WTC11 (cell line): ENCODE results near the gene CBLIF. TPM values are rescaled to one million over a fixed set of nuclear protein-coding genes. Genes with fewer than 3 reads are reported as not detected.
"Not testable (repeated sequence)": the region's sequence is repeated elsewhere in the genome, so short reads cannot be mapped to it uniquely, and the experiment has no call there.

Experiments used
- ATAC-seq: fragments of 200-7000 bp; cut with Tn5 transposase; 2 replicates; pipeline ENCODE4 v1.10.0; 2021; ENCODE audit warnings: mild to moderate bottlenecking, moderate library complexity
- CTCF ChIA-PET: fragments of 300-600 bp; sonication (Branson Sonifier 250); formaldehyde crosslinking; loops from one replicate; lab custom pipeline; 2021; ENCODE audit warnings: antibody characterized with exemption; lab: Charles Lee
- POLR2A ChIA-PET: fragments of 350-600 bp; sonication (Branson Sonifier 250); formaldehyde crosslinking; loops from one replicate; lab custom pipeline; 2021; ENCODE audit warnings: antibody characterized with exemption; lab: Charles Lee
- DNase-seq: peaks from one replicate; pipeline ENCODE4 v3.0.0; 2021; ENCODE audit warnings: low spot score
- H3K27ac Mint-ChIP-seq: 2 replicates; pipeline ENCODE4 v1.8.0; 2021; ENCODE audit warnings: mixed read lengths
- H3K27me3 Mint-ChIP-seq: 2 replicates; pipeline ENCODE4 v1.8.0; 2021; ENCODE audit warnings: low read depth, mild to moderate bottlenecking, moderate library complexity, mixed read lengths
- H3K36me3 Mint-ChIP-seq: 2 replicates; pipeline ENCODE4 v1.8.0; 2021; ENCODE audit warnings: mixed read lengths
- H3K4me1 Mint-ChIP-seq: 2 replicates; pipeline ENCODE4 v1.8.0; 2022; ENCODE audit warnings: mixed read lengths
- H3K4me3 Mint-ChIP-seq: 2 replicates; pipeline ENCODE4 v1.8.0; 2021; ENCODE audit warnings: mild to moderate bottlenecking, moderate library complexity, mixed read lengths
- H3K9me3 Mint-ChIP-seq: 2 replicates; pipeline ENCODE4 v1.8.0; 2021; ENCODE audit warnings: mixed read lengths
- EMX1 ChIP-seq: fragments of 250-450 bp; sonication (Bioruptor Pico); IDR thresholded peaks from 2 replicates; pipeline ENCODE4 v1.8.0; 2021; ENCODE audit warnings: mild to moderate bottlenecking
- FOXK1 ChIP-seq: sonication (generic); formaldehyde crosslinking; IDR thresholded peaks from 2 replicates; pipeline ENCODE4 v1.8.0; 2022; ENCODE audit warnings: mild to moderate bottlenecking, moderate library complexity, missing genetic modification reagents
- FOXP1 ChIP-seq: sonication (generic); formaldehyde crosslinking; IDR thresholded peaks from 2 replicates; pipeline ENCODE4 v1.8.0; 2022; ENCODE audit warnings: missing genetic modification reagents, mild to moderate bottlenecking, moderate library complexity, borderline replicate concordance
- JAZF1 ChIP-seq: fragments of 250-450 bp; sonication (Bioruptor Pico); IDR thresholded peaks from 2 replicates; pipeline ENCODE4 v1.9.0; 2021; ENCODE audit warnings: moderate library complexity, mild to moderate bottlenecking, inconsistent platforms
- NR3C1 ChIP-seq: sonication (generic); formaldehyde crosslinking; conservative IDR thresholded peaks from 2 replicates; pipeline ENCODE4 v1.8.1; 2023; ENCODE audit warnings: low read depth, mild to moderate bottlenecking, missing genetic modification reagents
- SP1 ChIP-seq: sonication (generic); formaldehyde crosslinking; conservative IDR thresholded peaks from 2 replicates; pipeline ENCODE4 v1.8.1; 2022; ENCODE audit warnings: missing genetic modification reagents
- ZNF138 ChIP-seq: sonication (generic); formaldehyde crosslinking; conservative IDR thresholded peaks from 2 replicates; pipeline ENCODE4 v1.8.1; 2022; ENCODE audit warnings: mild to moderate bottlenecking, moderate library complexity, missing genetic modification reagents
- ZNF219 ChIP-seq: sonication (generic); formaldehyde crosslinking; IDR thresholded peaks from 2 replicates; pipeline ENCODE4 v1.8.0; 2023; ENCODE audit warnings: missing genetic modification reagents, mild to moderate bottlenecking, borderline replicate concordance
- total RNA-seq: library from RNA; stranded (reverse); gene quantifications from 3 replicates; pipeline ENCODE4 v1.2.3, GENCODE V29; 2021
- TF ChIP-seq, protein P1 (sequence below): sonication (generic); formaldehyde crosslinking; IDR thresholded peaks from 2 replicates; pipeline ENCODE4 v1.8.0; 2022; ENCODE audit warnings: mild to moderate bottlenecking, missing genetic modification reagents
- TF ChIP-seq, protein P2 (sequence below): sonication (generic); formaldehyde crosslinking; IDR thresholded peaks from 2 replicates; pipeline ENCODE4 v1.8.1; 2022; ENCODE audit warnings: low read depth, mild to moderate bottlenecking, moderate library complexity, missing genetic modification reagents, borderline replicate concordance
- TF ChIP-seq, protein P3 (sequence below): sonication (generic); formaldehyde crosslinking; IDR thresholded peaks from 2 replicates; pipeline ENCODE4 v1.8.0; 2023; ENCODE audit warnings: mild to moderate bottlenecking, missing genetic modification reagents
- TF ChIP-seq, protein P4 (sequence below): sonication (generic); formaldehyde crosslinking; IDR thresholded peaks from 2 replicates; pipeline ENCODE4 v1.8.1; 2022; ENCODE audit warnings: missing genetic modification reagents, borderline replicate concordance
- TF ChIP-seq, protein P5 (sequence below): fragments of 250-450 bp; sonication (Bioruptor Pico); conservative IDR thresholded peaks from 2 replicates; pipeline ENCODE4 v1.9.0; 2021; ENCODE audit warnings: mild to moderate bottlenecking
- TF ChIP-seq, protein P6 (sequence below): fragments of 250-450 bp; sonication (Bioruptor Pico); IDR thresholded peaks from 2 replicates; pipeline ENCODE4 v2.1.2; 2022; ENCODE audit warnings: mild to moderate bottlenecking, moderate library complexity
- TF ChIP-seq, protein P7 (sequence below): fragments of 250-450 bp; sonication (Bioruptor Pico); IDR thresholded peaks from 2 replicates; pipeline ENCODE4 v1.8.0; 2021; ENCODE audit warnings: mild to moderate bottlenecking
- TF ChIP-seq, protein P8 (sequence below): sonication (generic); formaldehyde crosslinking; IDR thresholded peaks from 2 replicates; pipeline ENCODE4 v1.8.1; 2023; ENCODE audit warnings: mild to moderate bottlenecking, missing genetic modification reagents, moderate library complexity

Gene CBLIF
- total RNA-seq, 1 experiment from 2014 or later: not detected

DNA sequence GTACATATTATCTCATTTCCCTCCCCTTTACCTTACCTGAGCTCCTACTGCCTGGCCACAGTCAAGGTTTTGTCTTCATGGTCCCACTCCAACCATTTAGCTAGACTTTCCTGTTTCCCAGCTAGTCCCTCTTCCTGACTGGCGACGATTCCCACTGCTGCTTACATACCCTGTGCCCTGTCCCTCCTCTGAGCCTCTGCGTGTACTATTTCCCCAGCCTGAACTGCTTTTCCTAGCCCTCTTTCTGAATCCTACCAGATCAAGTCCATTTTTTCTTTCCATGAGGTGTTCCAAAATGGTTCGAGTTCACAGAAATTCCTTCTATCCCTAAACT is 58.1 kb downstream of the CBLIF start:
- Mint-ChIP-seq H3K4me1 (no peaks in the 10 kb centered on the region), H3K27me3 (no peaks in the 10 kb centered on the region)
- ATAC-seq: no peak
- CTCF ChIA-PET: no interaction called here
- TF ChIP-seq, protein P1, sequence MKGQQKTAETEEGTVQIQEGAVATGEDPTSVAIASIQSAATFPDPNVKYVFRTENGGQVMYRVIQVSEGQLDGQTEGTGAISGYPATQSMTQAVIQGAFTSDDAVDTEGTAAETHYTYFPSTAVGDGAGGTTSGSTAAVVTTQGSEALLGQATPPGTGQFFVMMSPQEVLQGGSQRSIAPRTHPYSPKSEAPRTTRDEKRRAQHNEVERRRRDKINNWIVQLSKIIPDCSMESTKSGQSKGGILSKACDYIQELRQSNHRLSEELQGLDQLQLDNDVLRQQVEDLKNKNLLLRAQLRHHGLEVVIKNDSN (CRISPR knock-in tag): no peak
- no peak for TF ChIP-seq JAZF1 (CRISPR knock-in tag)
- TF ChIP-seq, protein P2, sequence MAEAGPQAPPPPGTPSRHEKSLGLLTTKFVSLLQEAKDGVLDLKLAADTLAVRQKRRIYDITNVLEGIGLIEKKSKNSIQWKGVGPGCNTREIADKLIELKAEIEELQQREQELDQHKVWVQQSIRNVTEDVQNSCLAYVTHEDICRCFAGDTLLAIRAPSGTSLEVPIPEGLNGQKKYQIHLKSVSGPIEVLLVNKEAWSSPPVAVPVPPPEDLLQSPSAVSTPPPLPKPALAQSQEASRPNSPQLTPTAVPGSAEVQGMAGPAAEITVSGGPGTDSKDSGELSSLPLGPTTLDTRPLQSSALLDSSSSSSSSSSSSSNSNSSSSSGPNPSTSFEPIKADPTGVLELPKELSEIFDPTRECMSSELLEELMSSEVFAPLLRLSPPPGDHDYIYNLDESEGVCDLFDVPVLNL (CRISPR knock-in tag): no peak
- TF ChIP-seq FOXK1 (CRISPR knock-in tag): no peak
- TF ChIP-seq, protein P3, sequence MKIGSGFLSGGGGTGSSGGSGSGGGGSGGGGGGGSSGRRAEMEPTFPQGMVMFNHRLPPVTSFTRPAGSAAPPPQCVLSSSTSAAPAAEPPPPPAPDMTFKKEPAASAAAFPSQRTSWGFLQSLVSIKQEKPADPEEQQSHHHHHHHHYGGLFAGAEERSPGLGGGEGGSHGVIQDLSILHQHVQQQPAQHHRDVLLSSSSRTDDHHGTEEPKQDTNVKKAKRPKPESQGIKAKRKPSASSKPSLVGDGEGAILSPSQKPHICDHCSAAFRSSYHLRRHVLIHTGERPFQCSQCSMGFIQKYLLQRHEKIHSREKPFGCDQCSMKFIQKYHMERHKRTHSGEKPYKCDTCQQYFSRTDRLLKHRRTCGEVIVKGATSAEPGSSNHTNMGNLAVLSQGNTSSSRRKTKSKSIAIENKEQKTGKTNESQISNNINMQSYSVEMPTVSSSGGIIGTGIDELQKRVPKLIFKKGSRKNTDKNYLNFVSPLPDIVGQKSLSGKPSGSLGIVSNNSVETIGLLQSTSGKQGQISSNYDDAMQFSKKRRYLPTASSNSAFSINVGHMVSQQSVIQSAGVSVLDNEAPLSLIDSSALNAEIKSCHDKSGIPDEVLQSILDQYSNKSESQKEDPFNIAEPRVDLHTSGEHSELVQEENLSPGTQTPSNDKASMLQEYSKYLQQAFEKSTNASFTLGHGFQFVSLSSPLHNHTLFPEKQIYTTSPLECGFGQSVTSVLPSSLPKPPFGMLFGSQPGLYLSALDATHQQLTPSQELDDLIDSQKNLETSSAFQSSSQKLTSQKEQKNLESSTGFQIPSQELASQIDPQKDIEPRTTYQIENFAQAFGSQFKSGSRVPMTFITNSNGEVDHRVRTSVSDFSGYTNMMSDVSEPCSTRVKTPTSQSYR (CRISPR knock-in tag): no peak
- TF ChIP-seq, protein P4, sequence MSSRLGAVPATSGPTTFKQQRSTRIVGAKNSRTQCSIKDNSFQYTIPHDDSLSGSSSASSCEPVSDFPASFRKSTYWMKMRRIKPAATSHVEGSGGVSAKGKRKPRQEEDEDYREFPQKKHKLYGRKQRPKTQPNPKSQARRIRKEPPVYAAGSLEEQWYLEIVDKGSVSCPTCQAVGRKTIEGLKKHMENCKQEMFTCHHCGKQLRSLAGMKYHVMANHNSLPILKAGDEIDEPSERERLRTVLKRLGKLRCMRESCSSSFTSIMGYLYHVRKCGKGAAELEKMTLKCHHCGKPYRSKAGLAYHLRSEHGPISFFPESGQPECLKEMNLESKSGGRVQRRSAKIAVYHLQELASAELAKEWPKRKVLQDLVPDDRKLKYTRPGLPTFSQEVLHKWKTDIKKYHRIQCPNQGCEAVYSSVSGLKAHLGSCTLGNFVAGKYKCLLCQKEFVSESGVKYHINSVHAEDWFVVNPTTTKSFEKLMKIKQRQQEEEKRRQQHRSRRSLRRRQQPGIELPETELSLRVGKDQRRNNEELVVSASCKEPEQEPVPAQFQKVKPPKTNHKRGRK: no peak
- TF ChIP-seq, protein P5, sequence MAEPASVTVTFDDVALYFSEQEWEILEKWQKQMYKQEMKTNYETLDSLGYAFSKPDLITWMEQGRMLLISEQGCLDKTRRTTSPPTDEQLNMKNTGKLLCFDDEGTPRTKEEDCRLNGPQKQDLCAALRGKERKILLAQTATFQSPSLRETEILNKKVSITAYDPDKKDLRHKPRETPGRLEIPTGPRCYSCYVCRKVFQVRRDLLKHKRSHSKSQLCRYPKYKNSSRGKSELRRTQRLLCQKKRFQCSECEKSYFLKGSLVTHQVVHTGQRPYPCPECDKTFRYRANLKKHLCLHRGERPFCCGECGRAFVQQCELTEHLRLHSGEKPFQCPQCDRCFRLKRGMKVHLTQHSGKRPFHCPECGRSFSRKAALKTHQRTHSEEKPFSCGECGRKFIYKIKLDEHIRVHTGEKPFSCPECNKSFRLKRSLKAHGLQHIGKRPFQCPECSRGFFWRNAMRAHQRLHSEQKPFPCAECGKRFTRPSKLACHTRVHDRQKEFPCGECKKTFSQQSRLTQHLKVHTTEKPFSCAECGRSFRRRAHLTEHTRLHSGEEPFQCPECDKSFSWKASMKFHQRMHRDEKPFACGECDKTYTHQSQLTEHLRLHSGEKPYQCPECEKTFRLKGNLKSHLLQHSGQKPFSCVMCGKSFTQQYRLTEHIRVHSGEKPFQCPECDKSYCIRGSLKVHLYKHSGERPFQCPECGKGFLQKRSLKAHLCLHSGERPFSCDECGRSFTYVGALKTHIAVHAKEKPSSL: no peak
- no peak for TF ChIP-seq SP1
- TF ChIP-seq, protein P6, sequence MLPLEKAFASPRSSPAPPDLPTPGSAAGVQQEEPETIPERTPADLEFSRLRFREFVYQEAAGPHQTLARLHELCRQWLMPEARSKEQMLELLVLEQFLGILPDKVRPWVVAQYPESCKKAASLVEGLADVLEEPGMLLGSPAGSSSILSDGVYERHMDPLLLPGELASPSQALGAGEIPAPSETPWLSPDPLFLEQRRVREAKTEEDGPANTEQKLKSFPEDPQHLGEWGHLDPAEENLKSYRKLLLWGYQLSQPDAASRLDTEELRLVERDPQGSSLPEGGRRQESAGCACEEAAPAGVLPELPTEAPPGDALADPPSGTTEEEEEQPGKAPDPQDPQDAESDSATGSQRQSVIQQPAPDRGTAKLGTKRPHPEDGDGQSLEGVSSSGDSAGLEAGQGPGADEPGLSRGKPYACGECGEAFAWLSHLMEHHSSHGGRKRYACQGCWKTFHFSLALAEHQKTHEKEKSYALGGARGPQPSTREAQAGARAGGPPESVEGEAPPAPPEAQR (CRISPR knock-in tag): no peak
- TF ChIP-seq, protein P7, sequence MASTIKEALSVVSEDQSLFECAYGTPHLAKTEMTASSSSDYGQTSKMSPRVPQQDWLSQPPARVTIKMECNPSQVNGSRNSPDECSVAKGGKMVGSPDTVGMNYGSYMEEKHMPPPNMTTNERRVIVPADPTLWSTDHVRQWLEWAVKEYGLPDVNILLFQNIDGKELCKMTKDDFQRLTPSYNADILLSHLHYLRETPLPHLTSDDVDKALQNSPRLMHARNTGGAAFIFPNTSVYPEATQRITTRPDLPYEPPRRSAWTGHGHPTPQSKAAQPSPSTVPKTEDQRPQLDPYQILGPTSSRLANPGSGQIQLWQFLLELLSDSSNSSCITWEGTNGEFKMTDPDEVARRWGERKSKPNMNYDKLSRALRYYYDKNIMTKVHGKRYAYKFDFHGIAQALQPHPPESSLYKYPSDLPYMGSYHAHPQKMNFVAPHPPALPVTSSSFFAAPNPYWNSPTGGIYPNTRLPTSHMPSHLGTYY (CRISPR knock-in tag): no peak
- TF ChIP-seq ZNF219 (CRISPR knock-in tag): no peak
- TF ChIP-seq NR3C1 (CRISPR knock-in tag): no peak
- TF ChIP-seq, all 79 proteins: peak for 0
- no peak overlapping the region for H3K4me3 Mint-ChIP-seq
- H3K36me3 Mint-ChIP-seq: peaks cover 77% of the 10 kb centered on the region
- H3K9me3 Mint-ChIP-seq: peaks cover 15% of the 10 kb centered on the region
- no peak overlapping the region for H3K27ac Mint-ChIP-seq
- no peak for DNase-seq
- POLR2A ChIA-PET: no interaction called here

DNA sequence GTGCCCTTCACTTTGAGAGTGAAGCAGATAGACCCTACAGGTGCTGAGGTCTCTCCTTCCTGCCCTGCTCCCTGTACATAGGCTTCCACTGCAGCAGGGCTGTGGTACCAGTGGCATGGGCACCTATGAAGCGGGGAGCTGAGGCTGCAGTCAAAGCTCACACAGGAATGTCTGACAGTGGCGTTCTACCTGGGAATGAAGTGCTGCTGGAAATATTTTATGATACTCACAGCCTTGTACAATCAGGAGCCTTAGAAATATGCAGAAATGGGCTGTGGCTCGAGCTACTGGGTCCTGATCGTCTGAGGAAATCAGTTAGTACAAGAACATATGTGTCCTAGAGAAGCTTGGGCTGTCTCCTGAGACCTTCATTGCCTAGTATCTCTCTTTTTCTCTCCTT is 59.5 kb downstream of the CBLIF start:
- DNase-seq (no peak), ATAC-seq (no peak)
- TF ChIP-seq FOXP1 (no peak), ZNF138 (no peak), EMX1 (CRISPR knock-in tag) (no peak)
- TF ChIP-seq, protein P8, sequence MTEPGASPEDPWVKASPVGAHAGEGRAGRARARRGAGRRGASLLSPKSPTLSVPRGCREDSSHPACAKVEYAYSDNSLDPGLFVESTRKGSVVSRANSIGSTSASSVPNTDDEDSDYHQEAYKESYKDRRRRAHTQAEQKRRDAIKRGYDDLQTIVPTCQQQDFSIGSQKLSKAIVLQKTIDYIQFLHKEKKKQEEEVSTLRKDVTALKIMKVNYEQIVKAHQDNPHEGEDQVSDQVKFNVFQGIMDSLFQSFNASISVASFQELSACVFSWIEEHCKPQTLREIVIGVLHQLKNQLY: no peak
- H3K9me3 Mint-ChIP-seq: peaks cover 22% of the 10 kb centered on the region
- CTCF ChIA-PET: interaction anchor here (0.6 kb wide), 1 partner anchor 132 kb away, joined by 3 read pairs; no protein-coding TSS in a partner anchor
- H3K27ac Mint-ChIP-seq: no peak overlapping the region
- H3K27me3 Mint-ChIP-seq: no peaks in the 10 kb centered on the region
- POLR2A ChIA-PET: interaction anchor here (1.1 kb wide), 1 partner anchor 31 kb away, joined by 3 read pairs; the partner anchor contains the start of gene STX3
- no peaks in the 10 kb centered on the region for H3K4me1 Mint-ChIP-seq
- peaks cover 73% of the 10 kb centered on the region for H3K36me3 Mint-ChIP-seq
- H3K4me3 Mint-ChIP-seq: no peak overlapping the region

DNA sequence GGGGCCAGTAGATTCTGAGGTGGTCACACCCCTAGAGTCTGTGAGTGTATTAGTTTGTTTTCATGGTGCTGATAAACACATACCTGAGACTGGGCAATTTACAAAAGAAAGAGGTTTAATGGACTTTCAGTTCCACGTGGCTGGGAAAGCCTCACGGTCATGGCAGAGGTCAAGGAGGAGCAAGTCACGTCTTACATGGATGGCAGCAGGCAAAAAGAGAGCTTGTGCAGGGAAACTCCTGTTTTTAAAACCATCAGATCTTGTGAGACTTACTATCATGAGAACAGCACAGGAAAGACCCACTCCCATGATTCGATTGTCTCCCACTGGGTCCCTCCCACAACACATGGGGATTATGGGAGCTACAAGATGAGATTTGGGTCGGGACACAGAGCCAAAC is 60.9 kb downstream of the CBLIF start:
- H3K4me1 Mint-ChIP-seq, POLR2A ChIA-PET, ATAC-seq, H3K4me3 Mint-ChIP-seq, H3K27me3 Mint-ChIP-seq, H3K27ac Mint-ChIP-seq, DNase-seq, CTCF ChIA-PET: not testable (repeated sequence)
- Mint-ChIP-seq H3K9me3 (peaks cover 22% of the 10 kb centered on the region), H3K36me3 (peaks cover 73% of the 10 kb centered on the region)
